ENCODE results near the gene NHS.

DNA sequence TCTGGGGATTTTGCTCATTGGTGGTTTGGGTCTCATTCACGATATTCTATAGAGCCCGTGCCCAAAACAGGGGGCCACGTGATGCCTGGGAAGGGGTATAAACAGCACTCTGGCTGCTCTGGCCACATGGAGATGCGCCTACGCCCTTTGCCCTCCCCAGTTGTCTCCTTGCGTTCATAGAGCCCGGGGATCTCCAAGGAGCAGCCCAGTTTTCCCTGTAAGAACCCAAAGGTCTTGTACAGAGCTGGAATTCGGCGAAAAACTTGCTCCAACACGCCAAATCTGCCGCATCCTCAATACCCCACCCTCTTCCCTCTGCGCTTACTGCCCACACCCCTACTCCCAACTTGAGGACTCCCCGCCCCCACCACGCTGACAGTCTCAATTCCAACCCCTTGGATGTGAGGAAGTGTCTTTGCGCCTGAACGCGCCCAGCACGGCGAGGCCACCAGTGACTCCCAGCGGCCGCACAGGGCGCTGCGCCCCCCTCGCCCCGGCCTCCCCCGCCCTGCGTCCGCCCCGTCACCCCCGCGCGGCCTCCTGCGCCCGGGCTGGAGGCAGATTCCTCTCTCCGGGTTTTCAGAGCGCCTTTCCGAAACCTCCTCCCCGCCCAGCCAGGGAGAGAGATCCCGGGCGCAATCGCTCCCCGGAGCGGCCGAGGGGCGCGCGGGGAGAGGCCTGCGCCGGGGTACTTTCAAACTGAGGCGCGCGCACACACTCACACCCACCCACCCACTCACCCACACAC is at the start of gene NHS:
- TF ChIP-seq HIVEP1 (CRISPR knock-in tag; IDR thresholded peaks at IDR 0.05) (no peak), SRSF9 (IDR thresholded peaks at IDR 0.05; ENCODE audit: borderline replicate concordance, insufficient read depth, low read depth, low read length, poor library complexity, severe bottlenecking) (no peak), IKZF4 (CRISPR knock-in tag; IDR thresholded peaks at IDR 0.05; ENCODE audit: borderline replicate concordance, low read depth, not compliant biosample characterization) (no peak), STAG1 (CRISPR knock-in tag; IDR thresholded peaks at IDR 0.05) (no peak), NKX3-1 (CRISPR knock-in tag; IDR thresholded peaks at IDR 0.05) (no peak), NCOR1 (IDR thresholded peaks at IDR 0.05; ENCODE audit: borderline replicate concordance, low read length) (no peak), RAD51 (IDR thresholded peaks at IDR 0.05; ENCODE audit: borderline replicate concordance) (no peak)
